Fibroblast of lung (primary cell): ENCODE data around the gene AACS. TPM values are rescaled to one million over a fixed set of nuclear protein-coding genes. Genes with fewer than 3 reads are reported as not detected.

Experiments
- DNase-seq, 2 donors: peaks; one replicate each; pipeline versions ENCODE4 v3.0.0 to v3.0.0-alpha.2; 2010; ENCODE audit warnings: low read depth in 2 of 2
- H2AFZ ChIP-seq: 2 replicates; pipeline ENCODE4 v1.5.1; 2012; ENCODE audit warnings: low read length, control low read depth, inconsistent platforms
- H3K27ac ChIP-seq: 2 replicates; pipeline ENCODE4 v1.5.1; 2011; ENCODE audit warnings: low read length, control low read depth; ENCODE audit not compliant: insufficient read depth
- H3K27me3 ChIP-seq: 2 replicates; pipeline ENCODE4 v1.5.1; 2011; ENCODE audit warnings: mild to moderate bottlenecking, low read length; ENCODE audit not compliant: control insufficient read depth, insufficient read depth
- H3K36me3 ChIP-seq: 2 replicates; pipeline ENCODE4 v1.5.1; 2011; ENCODE audit warnings: low read length; ENCODE audit not compliant: control insufficient read depth, insufficient read depth
- H3K4me1 ChIP-seq: 2 replicates; pipeline ENCODE4 v1.5.1; 2011; ENCODE audit warnings: low read length; ENCODE audit not compliant: control insufficient read depth, insufficient read depth; ENCODE audit errors: extremely low read depth
- H3K4me2 ChIP-seq: 2 replicates; pipeline ENCODE4 v1.5.1; 2011; ENCODE audit warnings: low read length, control low read depth; ENCODE audit not compliant: insufficient read depth; ENCODE audit errors: extremely low read depth
- H3K4me3 ChIP-seq, 4 experiments: fragments of 200-600 bp in 1 of 4; sonication (generic) in 1 of 4; replicated peaks in 1 of 4; 2 replicates each; pipeline ENCODE4 v1.5.1; 2011 to 2016; ENCODE audit warnings: low read length in 4 of 4, low read depth in 3 of 4, mild to moderate bottlenecking in 3 of 4, control low read depth in 2 of 4, inconsistent platforms in 1 of 4, mixed read lengths in 1 of 4; ENCODE audit not compliant: insufficient read depth in 1 of 4; ENCODE audit errors: control extremely low read depth in 1 of 4
- H3K79me2 ChIP-seq: 2 replicates; pipeline ENCODE4 v1.5.1; 2012; ENCODE audit warnings: mild to moderate bottlenecking, low read length, inconsistent platforms; ENCODE audit not compliant: control insufficient read depth, insufficient read depth
- H3K9ac ChIP-seq: 2 replicates; pipeline ENCODE4 v1.5.1; 2011; ENCODE audit warnings: mild to moderate bottlenecking, low read length, control low read depth; ENCODE audit not compliant: insufficient read depth
- H3K9me3 ChIP-seq: 2 replicates; pipeline ENCODE4 v1.5.1; 2012; ENCODE audit warnings: low read depth, low read length; ENCODE audit not compliant: control insufficient read depth, insufficient read depth
- H4K20me1 ChIP-seq: 2 replicates; pipeline ENCODE4 v1.5.1; 2011; ENCODE audit warnings: low read length; ENCODE audit not compliant: control insufficient read depth, insufficient read depth; ENCODE audit errors: extremely low read depth
- EZH2 ChIP-seq: IDR thresholded peaks from 2 replicates; pipeline ENCODE4 v1.5.1; 2012; ENCODE audit warnings: low read length, control low read depth, mild to moderate bottlenecking; ENCODE audit errors: missing control alignments
- polyA plus RNA-seq, 2 donors: library from polyadenylated mRNA; depleted of rRNA in 1 of 2; stranded (reverse) in 1 of 2; unstranded in 1 of 2; fragments of >200 nt; gene quantifications; 2 replicates each; pipeline ENCODE4 v1.2.1, GENCODE V29; 2011 to 2012; ENCODE audit warnings: missing spikeins in 1 of 2
- total RNA-seq: library from RNA; depleted of rRNA; stranded (reverse); fragments of >200 nt; gene quantifications from 2 replicates; pipeline ENCODE4 v1.2.1, GENCODE V29; 2014
- TF ChIP-seq, protein P1 (sequence below), 2 donors: IDR thresholded peaks in 1 of 2; conservative IDR thresholded peaks in 1 of 2; 1 replicate in 1 of 2; 2 replicates in 1 of 2; pipeline ENCODE4 v1.5.1; 2011 to 2012; ENCODE audit warnings: low read length in 2 of 2, control low read depth in 1 of 2, inconsistent platforms in 1 of 2, low read depth in 1 of 2, mild to moderate bottlenecking in 1 of 2

The AACS gene
- total and polyA plus RNA-seq, 2 donors (not counting 1 experiment from before 2014, with no cell fraction given) = 24.7 to 31.5 TPM

DNA sequence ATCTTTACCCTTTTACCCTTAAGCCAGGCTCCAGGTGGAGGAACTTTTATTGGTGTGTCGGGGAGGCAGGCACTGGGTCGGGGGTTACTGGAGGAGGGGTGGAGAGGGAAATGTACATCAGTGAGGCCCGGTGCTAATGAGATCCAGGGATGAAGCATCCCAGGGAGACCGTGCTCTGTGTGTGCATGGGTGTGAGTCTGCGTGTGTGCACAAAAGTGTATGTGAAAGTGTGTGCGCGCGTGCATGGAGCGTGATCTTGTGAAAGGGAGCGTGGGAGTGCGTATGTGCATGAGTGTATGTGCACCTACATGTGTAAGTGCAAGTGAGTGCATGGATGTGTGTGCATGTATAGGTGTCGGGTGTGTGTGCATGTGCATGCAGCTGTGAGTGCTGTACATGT lies 55.3 kb downstream of the AACS start:
- DNase-seq = no peak
- H3K9ac ChIP-seq = no peak overlapping the region
- H3K27ac ChIP-seq = no peak overlapping the region
- H3K79me2 ChIP-seq = no peaks in the 10 kb centered on the region
- no peak overlapping the region for H3K4me3 ChIP-seq
- no peak overlapping the region for H3K4me2 ChIP-seq
- no peaks in the 10 kb centered on the region for H3K4me1 ChIP-seq
- no peaks in the 10 kb centered on the region for H3K27me3 ChIP-seq
- TF ChIP-seq EZH2 = no peak
- TF ChIP-seq, protein P1, sequence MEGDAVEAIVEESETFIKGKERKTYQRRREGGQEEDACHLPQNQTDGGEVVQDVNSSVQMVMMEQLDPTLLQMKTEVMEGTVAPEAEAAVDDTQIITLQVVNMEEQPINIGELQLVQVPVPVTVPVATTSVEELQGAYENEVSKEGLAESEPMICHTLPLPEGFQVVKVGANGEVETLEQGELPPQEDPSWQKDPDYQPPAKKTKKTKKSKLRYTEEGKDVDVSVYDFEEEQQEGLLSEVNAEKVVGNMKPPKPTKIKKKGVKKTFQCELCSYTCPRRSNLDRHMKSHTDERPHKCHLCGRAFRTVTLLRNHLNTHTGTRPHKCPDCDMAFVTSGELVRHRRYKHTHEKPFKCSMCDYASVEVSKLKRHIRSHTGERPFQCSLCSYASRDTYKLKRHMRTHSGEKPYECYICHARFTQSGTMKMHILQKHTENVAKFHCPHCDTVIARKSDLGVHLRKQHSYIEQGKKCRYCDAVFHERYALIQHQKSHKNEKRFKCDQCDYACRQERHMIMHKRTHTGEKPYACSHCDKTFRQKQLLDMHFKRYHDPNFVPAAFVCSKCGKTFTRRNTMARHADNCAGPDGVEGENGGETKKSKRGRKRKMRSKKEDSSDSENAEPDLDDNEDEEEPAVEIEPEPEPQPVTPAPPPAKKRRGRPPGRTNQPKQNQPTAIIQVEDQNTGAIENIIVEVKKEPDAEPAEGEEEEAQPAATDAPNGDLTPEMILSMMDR (conservative IDR thresholded peaks at IDR 0.05 in 1 of 2, IDR thresholded peaks at IDR 0.05 in 1 of 2; ENCODE audit: low read depth in 1 of 2, low read length in 2 of 2) = no peak
- peaks cover 1% of the 10 kb centered on the region for H3K36me3 ChIP-seq
- no peaks in the 10 kb centered on the region for H4K20me1 ChIP-seq
- H3K9me3 ChIP-seq = no peaks in the 10 kb centered on the region
- no peak overlapping the region for H2AFZ ChIP-seq

DNA sequence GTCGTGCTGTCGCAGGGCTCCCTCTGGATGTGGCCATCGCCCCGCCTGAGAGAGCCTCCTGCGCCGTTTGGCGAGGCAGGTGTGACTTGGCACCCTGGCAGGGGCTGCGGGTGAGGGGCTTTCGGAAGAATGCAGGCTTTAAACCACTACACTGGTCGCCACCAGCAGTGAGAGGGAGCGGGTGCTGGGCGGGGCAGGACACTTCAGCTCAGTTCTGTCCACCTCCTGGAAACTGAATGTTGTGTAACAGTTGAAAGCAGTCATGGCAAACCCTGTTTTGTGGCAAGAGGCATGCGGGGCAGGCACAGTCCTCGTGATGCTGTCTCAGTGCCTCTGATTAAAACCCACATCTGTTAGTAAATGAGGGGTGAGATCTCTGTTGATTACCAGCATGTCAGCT lies 55.9 kb downstream of the AACS start:
- Histone ChIP-seq H3K27ac (no peak overlapping the region), H3K4me3 (no peak overlapping the region), H3K4me1 (no peaks in the 10 kb centered on the region), H3K9ac (no peak overlapping the region), H3K36me3 (peaks cover 1% of the 10 kb centered on the region), H4K20me1 (no peaks in the 10 kb centered on the region), H3K4me2 (no peak overlapping the region), H2AFZ (no peak overlapping the region), H3K9me3 (no peaks in the 10 kb centered on the region), H3K27me3 (no peaks in the 10 kb centered on the region), H3K79me2 (no peaks in the 10 kb centered on the region)
- TF ChIP-seq EZH2 = no peak
- TF ChIP-seq, protein P1 (conservative IDR thresholded peaks at IDR 0.05 in 1 of 2, IDR thresholded peaks at IDR 0.05 in 1 of 2; ENCODE audit: low read depth in 1 of 2, low read length in 2 of 2) = no peak
- no peak for DNase-seq

DNA sequence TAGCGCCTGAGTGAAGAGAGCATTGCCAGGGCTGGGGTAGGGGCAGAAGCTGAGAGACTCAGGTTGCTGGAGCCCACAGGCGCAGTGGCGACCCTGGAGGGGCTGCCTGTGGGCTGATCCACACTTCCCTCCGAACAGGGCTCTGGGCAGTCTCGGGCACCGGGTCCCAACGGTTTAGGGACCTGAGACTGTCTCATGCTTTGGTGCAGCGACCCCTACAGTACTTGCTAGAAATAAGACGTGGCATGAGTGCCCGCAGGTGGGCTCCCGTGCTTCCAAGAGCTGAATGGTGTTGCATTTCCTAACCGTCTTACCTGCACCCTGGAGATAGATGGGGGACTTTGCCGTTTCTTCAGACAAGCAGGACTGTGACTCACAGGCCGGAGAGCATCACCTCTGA lies 57.4 kb downstream of the AACS start:
- no peaks in the 10 kb centered on the region for H3K9me3 ChIP-seq
- no peak overlapping the region for H3K27ac ChIP-seq
- H3K4me2 ChIP-seq = no peak overlapping the region
- H3K27me3 ChIP-seq = no peaks in the 10 kb centered on the region
- H3K9ac ChIP-seq = no peak overlapping the region
- DNase-seq = no peak
- peaks cover 1% of the 10 kb centered on the region for H3K36me3 ChIP-seq
- H4K20me1 ChIP-seq = no peaks in the 10 kb centered on the region
- H2AFZ ChIP-seq = no peak overlapping the region
- H3K79me2 ChIP-seq = no peaks in the 10 kb centered on the region
- H3K4me1 ChIP-seq = no peaks in the 10 kb centered on the region
- TF ChIP-seq, protein P1 (conservative IDR thresholded peaks at IDR 0.05 in 1 of 2, IDR thresholded peaks at IDR 0.05 in 1 of 2; ENCODE audit: low read depth in 1 of 2, low read length in 2 of 2) = no peak
- H3K4me3 ChIP-seq = no peak overlapping the region
